Mesendoderm (in vitro differentiated cells): ENCODE measurements around the gene PPP1R15A.

ENCODE experiments used
- DNase-seq: peaks from one replicate; pipeline ENCODE4 v3.0.0; 2013
- H2AK5ac ChIP-seq: 2 replicates; pipeline ENCODE4 v1.6.1; 2013; ENCODE audit warnings: low read length, inconsistent platforms
- H2BK120ac ChIP-seq: 2 replicates; pipeline ENCODE4 v1.6.1; 2013; ENCODE audit warnings: low read depth, mild to moderate bottlenecking, low read length, moderate library complexity, mixed read lengths
- H2BK15ac ChIP-seq: replicated peaks from 2 replicates; pipeline ENCODE4 v1.6.1; 2013; ENCODE audit warnings: low read depth, mild to moderate bottlenecking, moderate library complexity
- H2BK5ac ChIP-seq: 2 replicates; pipeline ENCODE4 v1.6.1; 2013; ENCODE audit warnings: low read length, inconsistent platforms
- H3K18ac ChIP-seq: 2 replicates; pipeline ENCODE4 v1.6.1; 2013; ENCODE audit warnings: mild to moderate bottlenecking, low read length, mixed read lengths
- H3K23ac ChIP-seq: one replicate; pipeline ENCODE4 v1.6.1; 2013; ENCODE audit warnings: low read length
- H3K27ac ChIP-seq: 2 replicates; pipeline ENCODE4 v1.5.1; 2013; ENCODE audit warnings: low read depth, mild to moderate bottlenecking, inconsistent platforms, low read length, moderate library complexity
- H3K27me3 ChIP-seq: 2 replicates; pipeline ENCODE4 v1.6.1; 2013; ENCODE audit warnings: low read length, control low read depth, mild to moderate bottlenecking, inconsistent platforms; ENCODE audit not compliant: insufficient read depth, poor library complexity
- H3K36me3 ChIP-seq: 2 replicates; pipeline ENCODE4 v1.6.1; 2013; ENCODE audit warnings: low read length, inconsistent platforms; ENCODE audit not compliant: control insufficient read depth, insufficient read depth
- H3K4ac ChIP-seq: one replicate; pipeline ENCODE4 v1.6.1; 2013; ENCODE audit warnings: low read depth, mild to moderate bottlenecking, low read length, moderate library complexity
- H3K4me1 ChIP-seq: 2 replicates; pipeline ENCODE4 v1.6.1; 2013; ENCODE audit warnings: low read depth, low read length, inconsistent platforms; ENCODE audit not compliant: control insufficient read depth
- H3K4me2 ChIP-seq: 2 replicates; pipeline ENCODE4 v1.6.1; 2013; ENCODE audit warnings: low read length
- H3K4me3 ChIP-seq: 2 replicates; pipeline ENCODE4 v1.5.1; 2013; ENCODE audit warnings: mild to moderate bottlenecking, low read length
- H3K56ac ChIP-seq: one replicate; pipeline ENCODE4 v1.6.1; 2013; ENCODE audit warnings: low read length
- H3K79me1 ChIP-seq: 2 replicates; pipeline ENCODE4 v1.6.1; 2013; ENCODE audit warnings: low read length, inconsistent platforms
- H3K79me2 ChIP-seq: 2 replicates; pipeline ENCODE4 v1.6.1; 2013; ENCODE audit warnings: mild to moderate bottlenecking, low read length; ENCODE audit not compliant: control insufficient read depth, insufficient read depth
- H3K9ac ChIP-seq: 2 replicates; pipeline ENCODE4 v1.6.1; 2013; ENCODE audit warnings: low read length, inconsistent platforms
- H4K5ac ChIP-seq: one replicate; pipeline ENCODE4 v1.6.1; 2013; ENCODE audit warnings: low read length
- H4K8ac ChIP-seq: one replicate; pipeline ENCODE4 v1.6.1; 2013; ENCODE audit warnings: low read depth, mild to moderate bottlenecking, control low read depth, low read length, moderate library complexity
- WGBS: extraction: QIAGEN DNeasy Blood & Tissue Kit; methylation state at CpG from one replicate; pipeline ENCODE4 v1.1.7; 2013; ENCODE audit warnings: low lambda C conversion rate, missing lambda C conversion rate; ENCODE audit not compliant: insufficient coverage; ENCODE audit errors: extremely low coverage; 5-methylcytosine and 5-hydroxymethylcytosine counted together

Gene PPP1R15A

GRCh38 chr19:48921721-48922500 is 49.7 kb downstream of the PPP1R15A start:
- Histone ChIP-seq H3K4me1 (no peaks in the 10 kb centered on the region), H3K23ac (no peak overlapping the region), H4K8ac (no peak overlapping the region), H4K5ac (no peak overlapping the region), H3K9ac (no peak overlapping the region), H2BK120ac (no peak overlapping the region), H2AK5ac (no peak overlapping the region), H3K27me3 (no peaks in the 10 kb centered on the region), H3K56ac (no peak overlapping the region), H2BK5ac (no peak overlapping the region), H3K18ac (no peak overlapping the region), H3K4me3 (no peak overlapping the region), H2BK15ac (no peak overlapping the region), H3K36me3 (peaks cover 2% of the 10 kb centered on the region), H3K79me1 (no peaks in the 10 kb centered on the region), H3K4me2 (no peak overlapping the region), H3K79me2 (no peaks in the 10 kb centered on the region), H3K4ac (no peak overlapping the region), H3K27ac (no peak overlapping the region)
- WGBS: no CpG with 5 or more reads among the region's 12 CpGs
- DNase-seq: no peak

GRCh38 chr19:48922548-48923490 is 50.6 kb downstream of the PPP1R15A start:
- Histone ChIP-seq H4K8ac (no peak overlapping the region), H2BK120ac (no peak overlapping the region), H3K9ac (no peak overlapping the region), H3K56ac (no peak overlapping the region), H3K23ac (no peak overlapping the region), H3K27me3 (no peaks in the 10 kb centered on the region), H3K79me2 (no peaks in the 10 kb centered on the region), H2BK15ac (no peak overlapping the region), H4K5ac (no peak overlapping the region), H3K18ac (no peak overlapping the region), H2BK5ac (no peak overlapping the region), H3K79me1 (no peaks in the 10 kb centered on the region), H3K4me2 (no peak overlapping the region), H3K4me1 (no peaks in the 10 kb centered on the region), H3K4ac (no peak overlapping the region), H3K27ac (no peak overlapping the region), H3K4me3 (no peak overlapping the region), H2AK5ac (no peak overlapping the region), H3K36me3 (peaks cover 2% of the 10 kb centered on the region)
- no peak for DNase-seq
- WGBS: no CpG with 5 or more reads among the region's 18 CpGs

GRCh38 chr19:48925240-48925843 is 53.1 kb downstream of the PPP1R15A start:
- H3K79me1 ChIP-seq: no peaks in the 10 kb centered on the region
- no peak overlapping the region for H3K4me3 ChIP-seq
- H2BK120ac ChIP-seq: no peak overlapping the region
- no peak overlapping the region for H3K56ac ChIP-seq
- H3K4ac ChIP-seq: no peak overlapping the region
- no peak overlapping the region for H3K18ac ChIP-seq
- no peak overlapping the region for H3K4me2 ChIP-seq
- H2AK5ac ChIP-seq: no peak overlapping the region
- H3K27me3 ChIP-seq: no peaks in the 10 kb centered on the region
- no peak overlapping the region for H2BK15ac ChIP-seq
- H3K4me1 ChIP-seq: no peaks in the 10 kb centered on the region
- no peak overlapping the region for H3K9ac ChIP-seq
- peaks cover 2% of the 10 kb centered on the region for H3K36me3 ChIP-seq
- H3K79me2 ChIP-seq: no peaks in the 10 kb centered on the region
- no peak overlapping the region for H3K27ac ChIP-seq
- no peak overlapping the region for H3K23ac ChIP-seq
- H4K8ac ChIP-seq: no peak overlapping the region
- no peak overlapping the region for H2BK5ac ChIP-seq
- H4K5ac ChIP-seq: no peak overlapping the region
- peak; percentile 26 for DNase-seq
- no CpG with 5 or more reads among the region's 11 CpGs for WGBS
